K562 (cell line): ENCODE data around the gene MGRN1. TPM values are rescaled to one million over a fixed set of nuclear protein-coding genes. Genes with fewer than 3 reads are reported as not detected.
A peak's percentile ranks its signal among the peaks of the same experiment; 100 is the strongest.

Source experiments
- EP300 ChIP-seq: IDR thresholded peaks from 2 replicates; pipeline ENCODE4 v1.6.1; 2012; ENCODE audit warnings: low read length, improper control_type of control experiment
- ETS1 ChIP-seq: conservative IDR thresholded peaks from 2 replicates; pipeline ENCODE4 v1.6.1; 2011; ENCODE audit warnings: low read depth, mild to moderate bottlenecking, low read length; ENCODE audit not compliant: control insufficient read depth
- HDAC1 ChIP-seq, 2 experiments: fragments of 450-650 bp; IDR thresholded peaks; 2 replicates each; pipeline ENCODE4 v1.6.1; 2016 to 2017; ENCODE audit warnings: inconsistent platforms in 1 of 2, mild to moderate bottlenecking in 1 of 2, moderate library complexity in 1 of 2
- MAX ChIP-seq: sonication (generic); formaldehyde crosslinking; IDR thresholded peaks from 2 replicates; pipeline ENCODE4 v1.9.0; 2022; ENCODE audit warnings: mild to moderate bottlenecking, missing genetic modification reagents
- NRF1 ChIP-seq, 2 experiments: fragments of 450-650 bp; IDR thresholded peaks in 1 of 2; conservative IDR thresholded peaks in 1 of 2; 2 replicates each; pipeline ENCODE4 v1.6.1; 2014; ENCODE audit warnings: mild to moderate bottlenecking in 2 of 2
- TEAD1 ChIP-seq, 2 experiments: fragments of 450-650 bp in 1 of 2; sonication (generic) in 1 of 2; formaldehyde crosslinking; IDR thresholded peaks; 2 replicates each; pipeline versions ENCODE4 v1.4.0 to v1.8.0; 2020 to 2022; ENCODE audit warnings: mild to moderate bottlenecking in 2 of 2, missing genetic modification reagents in 1 of 2
- ZNF431 ChIP-seq: sonication (generic); formaldehyde crosslinking; IDR thresholded peaks from 2 replicates; pipeline ENCODE4 v1.8.0; 2022; ENCODE audit warnings: mild to moderate bottlenecking, missing genetic modification reagents
- polyA plus RNA-seq, 8 experiments: library from polyadenylated mRNA; depleted of rRNA in 4 of 8; stranded (reverse) in 5 of 8; unstranded in 3 of 8; fragments of >200 nt; fragmentation: Nextera tagmentation in 2 of 8; fragmentation: Illumina TruSeq in 1 of 8; extraction: Ambion mirVana in 2 of 8; extraction: Trizol in 1 of 8; gene quantifications; 2 replicates each; pipeline versions ENCODE4 v1.2.1 to v1.2.3, GENCODE V29; 2011 to 2014; ENCODE audit warnings: inconsistent platforms in 1 of 8, missing spikeins in 1 of 8
- total RNA-seq, 7 experiments: library from RNA; depleted of rRNA in 6 of 7; stranded (reverse); fragments of >200 nt in 6 of 7; fragmentation: Illumina TruSeq in 2 of 7; extraction: Trizol in 2 of 7; gene quantifications; 2 replicates each; pipeline versions ENCODE4 v1.2.1 to v1.2.3, GENCODE V29; 2011 to 2021; ENCODE audit warnings: low replicate concordance in 1 of 7
- TF ChIP-seq, protein P1 (sequence below): fragments of 450-650 bp; IDR thresholded peaks from 2 replicates; pipeline ENCODE4 v1.6.1; 2016; ENCODE audit warnings: mild to moderate bottlenecking, moderate library complexity
- TF ChIP-seq, protein P2 (sequence below): sonication (generic); formaldehyde crosslinking; IDR thresholded peaks from 2 replicates; pipeline ENCODE4 v1.8.0; 2022; ENCODE audit warnings: mild to moderate bottlenecking, missing genetic modification reagents, borderline replicate concordance

Gene MGRN1
- total and polyA plus RNA-seq, 9 of the 15 experiments (the other 6 are each of a cell fraction or from before 2014, with no cell fraction given): 0.15 to 37.9 (median 6.0) TPM

- TF ChIP-seq, protein P1, sequence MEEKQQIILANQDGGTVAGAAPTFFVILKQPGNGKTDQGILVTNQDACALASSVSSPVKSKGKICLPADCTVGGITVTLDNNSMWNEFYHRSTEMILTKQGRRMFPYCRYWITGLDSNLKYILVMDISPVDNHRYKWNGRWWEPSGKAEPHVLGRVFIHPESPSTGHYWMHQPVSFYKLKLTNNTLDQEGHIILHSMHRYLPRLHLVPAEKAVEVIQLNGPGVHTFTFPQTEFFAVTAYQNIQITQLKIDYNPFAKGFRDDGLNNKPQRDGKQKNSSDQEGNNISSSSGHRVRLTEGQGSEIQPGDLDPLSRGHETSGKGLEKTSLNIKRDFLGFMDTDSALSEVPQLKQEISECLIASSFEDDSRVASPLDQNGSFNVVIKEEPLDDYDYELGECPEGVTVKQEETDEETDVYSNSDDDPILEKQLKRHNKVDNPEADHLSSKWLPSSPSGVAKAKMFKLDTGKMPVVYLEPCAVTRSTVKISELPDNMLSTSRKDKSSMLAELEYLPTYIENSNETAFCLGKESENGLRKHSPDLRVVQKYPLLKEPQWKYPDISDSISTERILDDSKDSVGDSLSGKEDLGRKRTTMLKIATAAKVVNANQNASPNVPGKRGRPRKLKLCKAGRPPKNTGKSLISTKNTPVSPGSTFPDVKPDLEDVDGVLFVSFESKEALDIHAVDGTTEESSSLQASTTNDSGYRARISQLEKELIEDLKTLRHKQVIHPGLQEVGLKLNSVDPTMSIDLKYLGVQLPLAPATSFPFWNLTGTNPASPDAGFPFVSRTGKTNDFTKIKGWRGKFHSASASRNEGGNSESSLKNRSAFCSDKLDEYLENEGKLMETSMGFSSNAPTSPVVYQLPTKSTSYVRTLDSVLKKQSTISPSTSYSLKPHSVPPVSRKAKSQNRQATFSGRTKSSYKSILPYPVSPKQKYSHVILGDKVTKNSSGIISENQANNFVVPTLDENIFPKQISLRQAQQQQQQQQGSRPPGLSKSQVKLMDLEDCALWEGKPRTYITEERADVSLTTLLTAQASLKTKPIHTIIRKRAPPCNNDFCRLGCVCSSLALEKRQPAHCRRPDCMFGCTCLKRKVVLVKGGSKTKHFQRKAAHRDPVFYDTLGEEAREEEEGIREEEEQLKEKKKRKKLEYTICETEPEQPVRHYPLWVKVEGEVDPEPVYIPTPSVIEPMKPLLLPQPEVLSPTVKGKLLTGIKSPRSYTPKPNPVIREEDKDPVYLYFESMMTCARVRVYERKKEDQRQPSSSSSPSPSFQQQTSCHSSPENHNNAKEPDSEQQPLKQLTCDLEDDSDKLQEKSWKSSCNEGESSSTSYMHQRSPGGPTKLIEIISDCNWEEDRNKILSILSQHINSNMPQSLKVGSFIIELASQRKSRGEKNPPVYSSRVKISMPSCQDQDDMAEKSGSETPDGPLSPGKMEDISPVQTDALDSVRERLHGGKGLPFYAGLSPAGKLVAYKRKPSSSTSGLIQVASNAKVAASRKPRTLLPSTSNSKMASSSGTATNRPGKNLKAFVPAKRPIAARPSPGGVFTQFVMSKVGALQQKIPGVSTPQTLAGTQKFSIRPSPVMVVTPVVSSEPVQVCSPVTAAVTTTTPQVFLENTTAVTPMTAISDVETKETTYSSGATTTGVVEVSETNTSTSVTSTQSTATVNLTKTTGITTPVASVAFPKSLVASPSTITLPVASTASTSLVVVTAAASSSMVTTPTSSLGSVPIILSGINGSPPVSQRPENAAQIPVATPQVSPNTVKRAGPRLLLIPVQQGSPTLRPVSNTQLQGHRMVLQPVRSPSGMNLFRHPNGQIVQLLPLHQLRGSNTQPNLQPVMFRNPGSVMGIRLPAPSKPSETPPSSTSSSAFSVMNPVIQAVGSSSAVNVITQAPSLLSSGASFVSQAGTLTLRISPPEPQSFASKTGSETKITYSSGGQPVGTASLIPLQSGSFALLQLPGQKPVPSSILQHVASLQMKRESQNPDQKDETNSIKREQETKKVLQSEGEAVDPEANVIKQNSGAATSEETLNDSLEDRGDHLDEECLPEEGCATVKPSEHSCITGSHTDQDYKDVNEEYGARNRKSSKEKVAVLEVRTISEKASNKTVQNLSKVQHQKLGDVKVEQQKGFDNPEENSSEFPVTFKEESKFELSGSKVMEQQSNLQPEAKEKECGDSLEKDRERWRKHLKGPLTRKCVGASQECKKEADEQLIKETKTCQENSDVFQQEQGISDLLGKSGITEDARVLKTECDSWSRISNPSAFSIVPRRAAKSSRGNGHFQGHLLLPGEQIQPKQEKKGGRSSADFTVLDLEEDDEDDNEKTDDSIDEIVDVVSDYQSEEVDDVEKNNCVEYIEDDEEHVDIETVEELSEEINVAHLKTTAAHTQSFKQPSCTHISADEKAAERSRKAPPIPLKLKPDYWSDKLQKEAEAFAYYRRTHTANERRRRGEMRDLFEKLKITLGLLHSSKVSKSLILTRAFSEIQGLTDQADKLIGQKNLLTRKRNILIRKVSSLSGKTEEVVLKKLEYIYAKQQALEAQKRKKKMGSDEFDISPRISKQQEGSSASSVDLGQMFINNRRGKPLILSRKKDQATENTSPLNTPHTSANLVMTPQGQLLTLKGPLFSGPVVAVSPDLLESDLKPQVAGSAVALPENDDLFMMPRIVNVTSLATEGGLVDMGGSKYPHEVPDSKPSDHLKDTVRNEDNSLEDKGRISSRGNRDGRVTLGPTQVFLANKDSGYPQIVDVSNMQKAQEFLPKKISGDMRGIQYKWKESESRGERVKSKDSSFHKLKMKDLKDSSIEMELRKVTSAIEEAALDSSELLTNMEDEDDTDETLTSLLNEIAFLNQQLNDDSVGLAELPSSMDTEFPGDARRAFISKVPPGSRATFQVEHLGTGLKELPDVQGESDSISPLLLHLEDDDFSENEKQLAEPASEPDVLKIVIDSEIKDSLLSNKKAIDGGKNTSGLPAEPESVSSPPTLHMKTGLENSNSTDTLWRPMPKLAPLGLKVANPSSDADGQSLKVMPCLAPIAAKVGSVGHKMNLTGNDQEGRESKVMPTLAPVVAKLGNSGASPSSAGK: peak; percentile 23; the same call in 1 of the 2 replicates
- TF ChIP-seq HDAC1 (IDR thresholded peaks at IDR 0.05): peak in 1 of 2 experiments; percentile 47; a peak in 1 of 4 replicates
- TF ChIP-seq NRF1 (conservative IDR thresholded peaks at IDR 0.05 in 1 of 2, IDR thresholded peaks at IDR 0.05 in 1 of 2): peak; percentile 20 to 25; a peak in 2 of 4 replicates
- TF ChIP-seq TEAD1 (CRISPR knock-in tag; IDR thresholded peaks at IDR 0.05): 0 out of 4 replicates have a peak, but pooled peaks of 1 of the 2 experiments have one; percentile 47
- peak; percentile 82 for TF ChIP-seq MAX (CRISPR knock-in tag)
- TF ChIP-seq EP300: no peak
- TF ChIP-seq, protein P2, sequence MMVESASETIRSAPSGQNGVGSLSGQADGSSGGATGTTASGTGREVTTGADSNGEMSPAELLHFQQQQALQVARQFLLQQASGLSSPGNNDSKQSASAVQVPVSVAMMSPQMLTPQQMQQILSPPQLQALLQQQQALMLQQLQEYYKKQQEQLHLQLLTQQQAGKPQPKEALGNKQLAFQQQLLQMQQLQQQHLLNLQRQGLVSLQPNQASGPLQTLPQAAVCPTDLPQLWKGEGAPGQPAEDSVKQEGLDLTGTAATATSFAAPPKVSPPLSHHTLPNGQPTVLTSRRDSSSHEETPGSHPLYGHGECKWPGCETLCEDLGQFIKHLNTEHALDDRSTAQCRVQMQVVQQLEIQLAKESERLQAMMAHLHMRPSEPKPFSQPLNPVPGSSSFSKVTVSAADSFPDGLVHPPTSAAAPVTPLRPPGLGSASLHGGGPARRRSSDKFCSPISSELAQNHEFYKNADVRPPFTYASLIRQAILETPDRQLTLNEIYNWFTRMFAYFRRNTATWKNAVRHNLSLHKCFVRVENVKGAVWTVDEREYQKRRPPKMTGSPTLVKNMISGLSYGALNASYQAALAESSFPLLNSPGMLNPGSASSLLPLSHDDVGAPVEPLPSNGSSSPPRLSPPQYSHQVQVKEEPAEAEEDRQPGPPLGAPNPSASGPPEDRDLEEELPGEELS (CRISPR knock-in tag): 0 out of 2 replicates have a peak, but pooled peaks have one; percentile 46
- TF ChIP-seq ETS1: peak; percentile 47; the same call in 1 of the 2 replicates
- TF ChIP-seq ZNF431: peak; percentile 60; the same call in 1 of the 2 replicates
These were observed 10.7 kb upstream of the MGRN1 start (continued) for GRCh38 chr16:4613636-4614570.
